SK-MEL-5 (cell line): ENCODE data around the gene LMX1B. TPM values are rescaled to one million over a fixed set of nuclear protein-coding genes. Genes with fewer than 3 reads are reported as not detected.
A peak's percentile ranks its signal among the peaks of the same experiment; 100 is the strongest.
"Not testable (repeated sequence)": the region's sequence is repeated elsewhere in the genome, so short reads cannot be mapped to it uniquely, and the experiment has no call there.

Experiments used
- DNase-seq: peaks from one replicate; pipeline ENCODE4 v3.0.0-alpha.2; 2016; ENCODE audit warnings: low read depth, low spot score
- in situ Hi-C: cut with HindIII; loops from 2 replicates; pipeline ENCODE4 v1.10.0; 2016; ENCODE audit warnings: low sequenced_read_pairs, high pct_unique_total_duplicates, low pct_unique_long_range_greater_than_20kb
- polyA plus RNA-seq, 2 experiments: library from polyadenylated mRNA; depleted of rRNA; stranded (reverse); fragments of >200 nt; gene quantifications; 2 replicates each; pipeline ENCODE4 v1.2.3, GENCODE V29; 2015
- total RNA-seq: library from RNA; depleted of rRNA; stranded (reverse); fragments of >200 nt; shearing (Covaris generic); gene quantifications from 2 replicates; pipeline ENCODE4 v1.2.3, GENCODE V29; 2014; rRNA removed

LMX1B gene
- 2.7 and 5.6 TPM in 2 replicates for total RNA-seq
- 10.2 and 13.4 TPM in 2 replicates for polyA plus RNA-seq (2015; cell fraction: cytosol; rRNA removed)
- polyA plus RNA-seq (2015; cell fraction: nucleus; rRNA removed): 4.1 and 6.0 TPM in 2 replicates

- in situ Hi-C loops: no loop called here
- DNase-seq: peak; percentile 72
Observed at GRCh38 chr9:126613651-126614050, at the start of gene LMX1B. Gene LMX1B, plus strand, starts transcription at chr9:126613928. Its CDS starts 522 bp downstream, at chr9:126614450.

- DNase-seq: no peak
Observed at GRCh38 chr9:126564128-126564527, 49.6 kb upstream of the LMX1B start.

GRCh38 chr9:126564716-126565115 lies 49.0 kb upstream of the LMX1B start:
- DNase-seq: no peak
- in situ Hi-C loops: no loop called here

More at GRCh38 chr9:126564128-126564527, 49.6 kb upstream of the LMX1B start:
- in situ Hi-C loops: no loop called here

- in situ Hi-C loops: no loop called here
- DNase-seq: no peak
Observed at GRCh38 chr9:126565336-126566128, 48.2 kb upstream of the LMX1B start.

- in situ Hi-C loops: no loop called here
- DNase-seq: no peak
Observed at GRCh38 chr9:126569036-126569435, 44.7 kb upstream of the LMX1B start.

GRCh38 chr9:126578029-126578428 lies 35.7 kb upstream of the LMX1B start:
- no peak for DNase-seq
- in situ Hi-C loops: no loop called here

GRCh38 chr9:126580319-126580718 lies 33.4 kb upstream of the LMX1B start:
- DNase-seq, in situ Hi-C loops: not testable (repeated sequence)

- in situ Hi-C loops: no loop called here
- DNase-seq: no peak
Observed at GRCh38 chr9:126581893-126582292, 31.8 kb upstream of the LMX1B start.

- in situ Hi-C loops: no loop called here
- no peak for DNase-seq
Observed at GRCh38 chr9:126582427-126582826, 31.3 kb upstream of the LMX1B start.

GRCh38 chr9:126583144-126583760 lies 30.5 kb upstream of the LMX1B start:
- DNase-seq: no peak
- in situ Hi-C loops: no loop called here

GRCh38 chr9:126584611-126585010 lies 29.1 kb upstream of the LMX1B start:
- in situ Hi-C loops: no loop called here
- no peak for DNase-seq

GRCh38 chr9:126586236-126586635 lies 27.5 kb upstream of the LMX1B start:
- DNase-seq: no peak
- in situ Hi-C loops: no loop called here

GRCh38 chr9:126587187-126588185 lies 26.2 kb upstream of the LMX1B start:
- in situ Hi-C loops: no loop called here
- DNase-seq: no peak

GRCh38 chr9:126588491-126589168 lies 25.1 kb upstream of the LMX1B start:
- no peak for DNase-seq
- in situ Hi-C loops: no loop called here

- no peak for DNase-seq
- in situ Hi-C loops: no loop called here
Observed at GRCh38 chr9:126589349-126589748, 24.4 kb upstream of the LMX1B start.

- DNase-seq: peak; percentile 48
Observed at GRCh38 chr9:126591083-126591482, 22.6 kb upstream of the LMX1B start.

GRCh38 chr9:126591922-126592321 lies 21.8 kb upstream of the LMX1B start:
- in situ Hi-C loops: no loop called here
- DNase-seq: no peak

More at GRCh38 chr9:126591083-126591482, 22.6 kb upstream of the LMX1B start:
- in situ Hi-C loops: no loop called here
